ENCODE results near the gene UROC1.

UROC1 gene

GRCh38 chr3:126432361-126433104 lies 85.0 kb downstream of the UROC1 start:
- H3K9me3 ChIP-seq (ENCODE audit: control insufficient read depth in 5 of 5, low read length in 5 of 5) = peaks cover 0 to 12% (median 9%) of the 10 kb centered on the region in 5 donors
- no peaks in the 10 kb centered on the region for H3K27me3 ChIP-seq (ENCODE audit: control insufficient read depth in 5 of 5, insufficient read depth in 4 of 5, low read length in 5 of 5)
- H3K4me3 ChIP-seq (ENCODE audit: low read depth in 1 of 5, low read length in 5 of 5) = no peak overlapping the region
- no peak overlapping the region for H3K9ac ChIP-seq (ENCODE audit: low read length in 5 of 5)
- peaks cover 0 to 35% (median 32%) of the 10 kb centered on the region in 5 donors for H3K36me3 ChIP-seq (ENCODE audit: control insufficient read depth in 5 of 5, insufficient read depth in 5 of 5, low read length in 5 of 5)
- H3K27ac ChIP-seq (ENCODE audit: low read depth, low read length) = no peak overlapping the region
- H3K4me1 ChIP-seq (ENCODE audit: control insufficient read depth in 5 of 5, insufficient read depth in 5 of 5, low read length in 5 of 5) = no peaks in the 10 kb centered on the region

Data from subcutaneous abdominal adipose tissue (tissue), 5 donors.